Stimulated activated CD8-positive, alpha-beta memory T cell treated with anti-CD3 and anti-CD28 coated beads, Interleukin-4, amount 100 ng/mL, for 48 hours (primary cell): ENCODE measurements around the gene GALNT4.
A peak's percentile ranks its signal among the peaks of the same experiment; 100 is the strongest.

Experiments used
- DNase-seq: peaks from one replicate; pipeline ENCODE4 v3.0.0-alpha.2; 2020

GALNT4 gene

GRCh38 chr12:89528434-89528833, 3.8 kb upstream of the GALNT4 start:
- no peak for DNase-seq

- DNase-seq, result peak; percentile 84
Measured at GRCh38 chr12:89525824-89526770, 1.5 kb upstream of the GALNT4 start, which contains the start of gene POC1B. TSS of gene POC1B (minus strand) at chr12:89526047. CDS start at chr12:89525895, 152 bp downstream.

DNA sequence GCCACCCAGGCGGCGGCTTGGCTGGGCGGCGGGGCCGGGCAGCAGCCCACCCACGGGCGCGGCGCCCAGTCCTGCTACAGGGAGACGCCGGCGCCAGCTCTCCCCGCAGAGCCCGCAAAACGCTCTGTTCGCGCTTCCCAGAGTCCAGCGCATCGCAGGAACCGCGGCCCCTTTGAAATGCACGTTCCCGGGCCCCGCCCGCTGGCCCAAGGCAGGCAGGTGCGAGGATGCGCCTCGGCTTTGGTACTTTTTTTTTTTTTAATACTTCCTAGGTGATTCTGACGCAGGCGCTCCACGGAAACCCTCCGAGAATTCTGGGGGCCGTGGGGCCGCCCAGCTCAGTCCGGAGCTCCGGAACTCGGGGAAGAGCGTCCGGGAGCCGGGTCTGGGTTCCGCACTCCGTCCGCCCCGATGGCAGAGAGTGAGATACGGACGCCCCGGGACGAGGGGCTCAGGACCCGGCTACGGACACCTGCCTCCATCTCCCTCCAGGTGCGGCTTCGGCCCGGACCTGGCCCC, 768 bp upstream of the GALNT4 start:
- peak; percentile 65 for DNase-seq

DNA sequence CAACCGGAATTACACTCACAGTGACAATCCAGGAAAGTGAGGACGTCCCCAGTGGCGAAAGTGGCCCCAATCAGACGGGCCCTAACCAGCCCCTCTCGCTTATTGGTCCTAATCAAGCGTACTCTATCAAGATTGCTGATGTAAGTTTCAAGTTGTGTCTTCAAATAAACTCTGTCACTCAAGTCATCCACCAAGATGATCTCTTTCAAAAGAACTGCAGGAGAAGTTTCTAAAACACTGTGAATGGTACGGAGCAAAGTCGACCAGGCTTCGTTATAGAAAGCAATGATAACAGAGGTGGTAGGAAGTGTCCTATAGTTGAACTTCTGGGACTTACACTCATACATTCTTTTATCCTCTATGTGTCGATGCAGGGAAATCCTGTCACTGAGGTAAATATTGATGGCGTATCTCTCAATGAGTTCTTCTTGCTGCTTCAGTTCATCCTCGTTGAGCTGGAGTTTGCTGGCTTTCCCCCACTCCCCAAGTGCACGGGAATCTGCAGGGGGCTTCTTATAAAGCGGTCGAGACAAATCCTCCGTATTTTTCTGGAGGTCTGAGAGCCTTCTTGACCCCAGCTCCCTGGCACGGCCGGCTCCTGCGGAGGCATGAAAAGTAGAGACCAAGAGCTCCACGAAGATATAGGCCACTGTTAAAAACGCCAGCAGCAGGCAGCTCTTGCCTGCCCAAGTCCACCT, 604 bp downstream of the GALNT4 start:
- no peak for DNase-seq

DNA sequence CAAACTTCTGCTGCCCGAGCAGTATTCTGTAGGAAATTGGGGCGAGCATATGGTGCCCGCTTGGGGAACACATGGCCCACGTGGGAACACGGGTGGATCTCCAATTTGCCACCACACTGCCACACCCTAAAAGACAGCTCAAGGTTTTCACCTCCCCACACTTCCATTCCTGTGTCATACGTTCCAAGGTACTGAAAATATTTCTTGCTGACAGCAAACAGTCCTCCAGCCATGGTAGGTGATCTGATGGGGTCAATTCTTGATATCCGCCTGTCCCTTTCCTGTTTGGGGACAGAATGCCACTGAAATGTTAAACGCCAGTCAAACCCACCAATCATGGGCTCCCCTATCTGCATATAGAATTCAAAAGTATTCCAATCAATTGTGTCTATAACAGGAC, 1.2 kb downstream of the GALNT4 start:
- no peak for DNase-seq

- no peak for DNase-seq
Measured at GRCh38 chr12:89521364-89522223, 3.0 kb downstream of the GALNT4 start.

DNA sequence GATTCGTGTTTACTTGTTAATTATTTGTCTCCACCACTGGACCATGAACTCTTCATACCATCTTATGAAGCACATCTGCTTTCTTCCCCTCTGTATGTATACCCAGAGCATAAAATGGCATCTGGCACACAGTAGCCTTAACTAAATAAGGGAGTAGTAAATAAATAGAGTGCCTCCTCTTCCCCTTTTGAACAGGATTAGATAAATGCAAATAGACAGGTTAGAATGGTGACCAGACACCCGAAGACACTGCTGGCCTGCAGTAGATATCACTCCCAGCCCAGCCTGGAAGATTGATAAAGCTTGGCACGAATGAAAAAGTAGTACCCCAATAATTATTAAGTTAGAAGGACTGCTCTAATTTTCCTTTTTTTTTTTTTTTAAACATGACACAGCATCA, 6.9 kb downstream of the GALNT4 start:
- DNase-seq, result no peak

- DNase-seq, result no peak
Measured at GRCh38 chr12:89516633-89517032, 8.0 kb downstream of the GALNT4 start.

DNA sequence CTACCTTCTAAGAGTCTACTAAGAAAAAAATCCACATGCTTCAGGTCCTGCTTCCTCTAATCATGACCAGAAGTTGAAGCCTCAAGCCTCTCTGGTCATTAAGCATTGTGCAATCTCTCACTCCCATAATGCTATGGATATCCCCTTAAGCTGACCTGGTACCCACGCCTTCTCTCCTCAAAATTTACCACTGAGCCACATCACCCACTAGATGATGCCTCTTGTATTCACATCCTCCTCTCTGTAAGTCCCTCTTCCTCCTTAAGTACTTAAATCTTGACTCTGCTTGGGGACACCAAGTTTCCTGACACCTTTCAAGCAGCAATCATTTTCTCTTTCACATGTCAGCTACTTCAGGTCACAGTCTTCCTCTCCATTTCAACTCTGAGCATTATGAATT, 9.8 kb downstream of the GALNT4 start:
- no peak for DNase-seq

DNA sequence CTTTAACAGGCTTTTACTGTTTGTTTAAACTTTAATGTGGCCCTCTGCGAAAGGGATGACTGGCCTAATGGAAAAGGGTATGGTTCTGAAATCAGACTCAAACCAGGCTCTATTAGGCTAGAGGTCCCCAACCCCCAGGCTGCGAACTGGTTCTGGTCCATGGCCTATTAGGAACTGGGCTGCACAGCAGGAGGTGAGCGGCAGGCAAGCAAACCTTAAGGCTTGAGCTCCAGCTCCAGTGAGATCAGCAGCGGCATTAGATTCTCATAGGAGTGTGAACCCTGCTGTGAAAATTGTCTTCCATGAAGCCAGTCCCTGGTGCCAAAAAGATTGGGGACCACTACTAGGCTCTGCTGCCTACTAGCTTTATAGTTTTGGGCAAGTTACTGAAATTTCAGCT, 11.1 kb downstream of the GALNT4 start:
- DNase-seq, result no peak

DNA sequence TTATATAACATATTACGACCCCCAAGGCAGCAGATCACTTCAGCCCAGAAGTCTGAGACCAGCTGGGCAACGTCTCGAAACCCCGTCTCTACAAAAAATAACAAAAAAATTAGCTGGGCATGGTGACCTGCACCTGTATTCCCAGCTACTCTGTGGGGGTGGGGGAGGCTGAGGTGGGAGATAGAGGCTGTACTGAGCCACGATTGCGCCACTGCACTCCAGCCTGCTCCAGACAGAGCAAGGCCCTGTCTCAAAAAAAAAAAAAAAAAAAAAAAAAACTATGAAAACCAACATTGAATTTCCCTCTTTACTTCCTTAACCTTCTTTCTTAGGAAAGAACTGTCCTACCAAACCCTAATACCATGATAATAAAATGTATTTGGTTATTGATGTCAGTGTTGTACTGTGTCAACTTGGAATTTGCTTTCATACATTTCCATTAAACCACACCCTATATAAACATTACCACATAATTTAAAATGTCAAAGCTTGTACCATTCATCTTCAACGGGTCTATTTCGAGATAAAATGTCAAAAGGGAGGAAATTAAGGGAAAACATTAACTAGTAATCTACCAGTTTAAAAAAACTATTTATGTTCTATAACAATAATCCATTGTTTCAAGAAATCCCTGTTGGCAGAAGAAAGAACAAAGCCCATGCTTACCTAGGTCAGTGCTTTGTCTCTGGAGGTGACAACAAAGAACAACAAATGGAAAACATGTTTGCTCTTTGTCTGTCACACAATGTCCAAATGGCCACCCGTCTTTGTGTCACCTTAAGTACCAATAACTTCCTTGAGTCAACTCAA, 17.4 kb downstream of the GALNT4 start:
- DNase-seq, result no peak

- DNase-seq, result no peak
Measured at GRCh38 chr12:89506050-89506449, 18.5 kb downstream of the GALNT4 start.

DNA sequence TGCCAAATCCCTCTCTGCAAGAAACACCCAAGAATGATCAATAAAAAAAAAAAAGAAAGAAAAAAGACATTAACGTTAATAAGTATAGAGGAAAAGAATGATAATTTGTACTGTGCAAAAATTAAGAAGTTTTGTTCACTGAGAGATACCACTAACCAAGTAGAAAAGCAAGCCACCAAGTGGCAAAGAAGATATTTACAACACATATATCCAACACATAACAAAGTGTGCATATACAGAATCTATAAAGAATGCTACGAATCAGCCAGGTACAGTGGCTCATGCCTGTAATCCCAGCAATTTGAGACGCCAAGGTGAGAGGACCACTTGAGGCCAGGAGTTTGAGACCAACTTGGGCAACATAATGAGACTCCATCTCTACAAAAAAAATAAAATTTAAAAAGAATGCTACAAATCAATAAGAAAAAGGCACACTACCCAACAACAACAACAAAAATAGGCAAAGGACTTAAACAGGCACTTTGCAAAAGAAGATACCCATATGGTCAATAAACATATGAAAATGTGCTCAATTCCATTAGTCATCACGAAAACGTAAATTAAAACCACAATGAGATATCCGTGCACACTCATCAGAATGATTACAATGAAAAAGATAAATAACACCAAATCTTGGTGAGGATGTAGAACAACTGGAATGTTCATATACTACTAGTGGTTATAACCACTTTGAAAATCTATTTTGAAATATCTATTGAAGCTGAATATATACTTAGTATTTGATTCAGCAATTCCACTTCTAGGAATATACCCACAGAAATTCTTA, 19.8 kb downstream of the GALNT4 start:
- no peak for DNase-seq

DNA sequence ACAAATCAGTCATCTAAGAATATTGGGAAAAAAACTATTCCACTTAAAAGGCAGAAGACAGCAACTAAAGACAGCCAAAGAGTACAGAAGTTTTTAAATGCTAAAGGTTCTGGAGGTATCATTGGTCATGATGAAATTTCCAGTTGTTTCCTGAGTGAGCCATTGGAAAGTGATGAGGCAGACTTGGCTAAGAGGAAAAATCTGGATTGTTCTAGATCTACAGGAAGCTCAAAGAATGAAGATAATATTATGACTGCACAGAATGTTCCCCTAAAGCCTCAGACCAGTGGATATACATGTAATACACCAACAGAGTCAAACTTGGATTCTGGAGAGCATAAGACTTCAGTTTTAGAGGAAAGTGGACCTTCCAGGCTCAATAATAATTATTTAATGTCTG, 22.8 kb downstream of the GALNT4 start:
- no peak for DNase-seq

- no peak for DNase-seq
Measured at GRCh38 chr12:89499857-89500256, 24.7 kb downstream of the GALNT4 start.

- no peak for DNase-seq
Measured at GRCh38 chr12:89497467-89497866, 27.1 kb downstream of the GALNT4 start.

GRCh38 chr12:89497005-89497404, 27.6 kb downstream of the GALNT4 start:
- no peak for DNase-seq

DNA sequence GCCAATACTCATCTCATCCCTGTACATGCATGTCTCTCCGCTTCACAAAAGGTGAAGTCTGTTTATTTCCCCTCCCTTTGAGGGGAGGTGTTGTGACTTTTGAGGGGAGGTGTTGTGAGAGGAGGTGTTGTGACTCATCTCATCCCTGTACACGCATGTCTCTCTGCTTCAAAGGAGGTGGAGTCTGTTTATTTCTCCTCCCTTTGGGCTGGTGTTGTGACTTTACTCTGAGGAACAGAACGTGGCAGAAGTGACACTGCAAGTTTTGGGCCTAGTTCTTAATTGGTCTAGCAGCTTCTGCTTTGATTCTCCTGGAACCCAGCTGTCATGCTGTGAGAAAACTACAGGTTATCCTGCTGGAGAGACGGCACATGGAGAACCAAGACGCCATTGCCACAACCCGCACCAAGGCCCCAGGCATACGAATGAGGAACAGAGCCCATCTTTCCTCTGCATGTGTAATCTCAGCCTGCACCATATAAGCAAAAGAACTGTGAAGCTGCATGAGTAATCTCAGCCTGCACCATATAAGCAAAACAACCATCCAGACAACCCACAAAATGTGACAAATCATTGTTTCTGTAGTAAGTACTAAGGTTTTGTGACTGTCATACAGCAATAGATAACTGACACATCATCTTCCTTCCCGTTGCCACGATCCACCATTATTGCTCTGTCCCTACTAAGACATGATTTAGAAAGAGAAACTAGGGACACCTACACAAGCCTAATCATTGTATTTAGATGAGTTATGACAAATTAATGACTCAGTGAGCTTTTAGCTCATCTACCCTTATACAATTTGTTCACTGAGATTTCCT, 30.0 kb downstream of the GALNT4 start:
- peak; percentile 49 for DNase-seq

- no peak for DNase-seq
Measured at GRCh38 chr12:89493670-89494302, 30.8 kb downstream of the GALNT4 start.

DNA sequence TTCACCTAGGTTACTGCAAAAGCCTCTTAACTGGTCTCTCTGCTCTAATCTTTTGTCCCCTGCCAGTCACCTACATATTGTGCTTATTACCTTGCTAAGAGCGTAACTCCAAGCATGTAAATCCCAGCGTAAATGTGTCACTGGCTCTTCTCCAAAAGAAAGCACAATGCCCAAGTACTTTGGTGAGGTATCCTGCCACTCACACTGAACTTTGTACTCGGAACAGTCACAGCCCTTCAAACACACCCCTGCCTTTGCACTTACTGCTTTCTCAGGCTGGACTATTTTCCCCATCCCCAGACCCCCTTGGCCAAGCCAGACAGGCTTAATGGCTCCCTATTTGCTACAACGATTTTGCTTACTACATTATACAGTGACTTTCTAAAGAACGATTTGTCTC, 31.7 kb downstream of the GALNT4 start:
- DNase-seq, result no peak
